ENCODE results near the gene NPIPB6. TPM values are rescaled to one million over a fixed set of nuclear protein-coding genes. Genes with fewer than 3 reads are reported as not detected.

NPIPB6 gene
- total RNA-seq, 1 donor from 2014 or later, result 0.29 TPM

- no peak for TF ChIP-seq CTCF (conservative IDR thresholded peaks at IDR 0.05; ENCODE audit: low read depth, low read length)
- no peak for DNase-seq (ENCODE audit: low read depth)
- H3K4me3 ChIP-seq (ENCODE audit: low read depth, low read length), result no peak overlapping the region
These were observed 51.4 kb downstream of the NPIPB6 start for GRCh38 chr16:28311913-28312312.

GRCh38 chr16:28311413-28311812 is 51.9 kb downstream of the NPIPB6 start:
- no peak for DNase-seq (ENCODE audit: low read depth)
- TF ChIP-seq CTCF (conservative IDR thresholded peaks at IDR 0.05; ENCODE audit: low read depth, low read length), result no peak
- H3K4me3 ChIP-seq (ENCODE audit: low read depth, low read length), result no peak overlapping the region

- no peak overlapping the region for H3K4me3 ChIP-seq (ENCODE audit: low read depth, low read length)
- TF ChIP-seq CTCF (conservative IDR thresholded peaks at IDR 0.05; ENCODE audit: low read depth, low read length), result no peak
- DNase-seq (ENCODE audit: low read depth), result no peak
These were observed 52.5 kb downstream of the NPIPB6 start for GRCh38 chr16:28310796-28311195.

GRCh38 chr16:28309811-28310311 is 53.4 kb downstream of the NPIPB6 start:
- TF ChIP-seq CTCF (conservative IDR thresholded peaks at IDR 0.05; ENCODE audit: low read depth, low read length), result no peak
- no peak overlapping the region for H3K4me3 ChIP-seq (ENCODE audit: low read depth, low read length)
- DNase-seq (ENCODE audit: low read depth), result no peak

- no peak for DNase-seq (ENCODE audit: low read depth)
- no peak for TF ChIP-seq CTCF (conservative IDR thresholded peaks at IDR 0.05; ENCODE audit: low read depth, low read length)
These were observed 54.3 kb downstream of the NPIPB6 start for GRCh38 chr16:28308794-28309584.

GRCh38 chr16:28307936-28308335 is 55.4 kb downstream of the NPIPB6 start:
- H3K4me3 ChIP-seq (ENCODE audit: low read depth, low read length), result no peak overlapping the region
- no peak for DNase-seq (ENCODE audit: low read depth)
- TF ChIP-seq CTCF (conservative IDR thresholded peaks at IDR 0.05; ENCODE audit: low read depth, low read length), result no peak

More at GRCh38 chr16:28308794-28309584, 54.3 kb downstream of the NPIPB6 start:
- H3K4me3 ChIP-seq (ENCODE audit: low read depth, low read length), result no peak overlapping the region

- DNase-seq (ENCODE audit: low read depth), result no peak
- TF ChIP-seq CTCF (conservative IDR thresholded peaks at IDR 0.05; ENCODE audit: low read depth, low read length), result no peak
- H3K4me3 ChIP-seq (ENCODE audit: low read depth, low read length), result no peak overlapping the region
These were observed 59.1 kb downstream of the NPIPB6 start for GRCh38 chr16:28304214-28304613.
